Mucosa of gallbladder (tissue), 1 donor: Measurements from ENCODE around the gene NR2E3. TPM values are rescaled to one million over a fixed set of nuclear protein-coding genes. Genes with fewer than 3 reads are reported as not detected.
"Not testable (repeated sequence)": the region's sequence is repeated elsewhere in the genome, so short reads cannot be mapped to it uniquely, and the experiment has no call there.

Experiments used
- DNase-seq: peaks from one replicate; pipeline ENCODE4 v3.0.0-alpha.2; 2020; ENCODE audit warnings: low spot score
- total RNA-seq: library from RNA; stranded (reverse); gene quantifications from one replicate; pipeline ENCODE4 v1.2.1, GENCODE V29; 2021
- donor health status: DM: no; HTN: no; CAD: no.

The NR2E3 gene
- total RNA-seq, 1 donor from 2014 or later: 3.0 TPM

DNA sequence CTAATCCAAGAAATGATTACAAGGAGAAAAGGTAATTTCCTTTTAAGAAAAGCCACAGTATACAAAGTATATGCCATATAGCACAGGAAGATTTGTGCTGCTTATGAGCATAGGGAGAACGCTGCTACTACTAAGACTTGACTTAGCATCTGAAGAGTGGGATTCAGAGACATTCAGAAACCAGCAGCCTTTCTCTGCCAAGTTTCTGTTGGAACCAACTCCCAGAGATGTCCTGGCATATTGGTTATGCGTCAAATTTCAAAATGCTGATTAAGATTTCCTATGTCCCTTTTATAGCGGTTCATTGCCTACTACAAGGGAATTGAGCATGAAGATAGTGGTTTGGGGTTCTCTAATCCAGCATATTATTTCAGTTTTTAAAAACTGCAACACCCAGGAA lies 4.9 kb downstream of the NR2E3 start:
- DNase-seq: no peak

DNA sequence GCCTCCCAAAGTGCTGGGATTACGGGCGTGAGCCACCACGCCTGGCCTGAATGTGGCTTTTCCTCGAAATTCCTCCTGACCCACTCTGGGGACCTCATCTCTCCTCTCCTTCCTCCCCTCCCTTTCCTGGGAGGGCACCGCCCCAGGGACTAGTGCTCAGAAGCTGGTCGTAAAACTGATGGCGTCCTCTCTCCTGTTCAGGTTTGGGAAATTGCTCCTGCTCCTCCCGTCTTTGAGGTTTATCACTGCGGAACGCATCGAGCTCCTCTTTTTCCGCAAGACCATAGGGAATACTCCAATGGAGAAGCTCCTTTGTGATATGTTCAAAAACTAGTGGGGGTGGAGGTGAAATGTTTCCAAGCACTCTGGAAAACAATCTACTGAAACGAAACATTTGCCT lies 7.0 kb downstream of the NR2E3 start:
- DNase-seq: no peak

DNA sequence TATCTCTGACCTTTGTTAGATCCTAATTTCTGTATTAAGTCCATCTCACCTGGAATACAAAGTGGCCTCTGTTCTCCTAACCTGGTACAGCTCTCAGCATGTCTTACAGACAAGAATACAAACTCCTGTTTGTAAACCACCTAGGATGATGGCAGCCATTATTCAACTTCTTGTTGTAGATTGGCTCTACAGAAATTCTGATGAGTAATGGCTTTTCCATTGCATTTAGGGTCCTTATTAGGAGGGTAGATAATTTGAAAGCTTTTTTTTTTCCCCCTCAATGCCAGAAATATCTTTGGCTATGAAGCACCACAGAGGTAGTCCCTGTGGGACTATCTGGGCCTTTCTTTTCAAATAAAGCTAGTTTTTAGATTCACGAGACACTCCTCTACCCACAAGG lies 9.8 kb downstream of the NR2E3 start:
- no peak for DNase-seq

DNA sequence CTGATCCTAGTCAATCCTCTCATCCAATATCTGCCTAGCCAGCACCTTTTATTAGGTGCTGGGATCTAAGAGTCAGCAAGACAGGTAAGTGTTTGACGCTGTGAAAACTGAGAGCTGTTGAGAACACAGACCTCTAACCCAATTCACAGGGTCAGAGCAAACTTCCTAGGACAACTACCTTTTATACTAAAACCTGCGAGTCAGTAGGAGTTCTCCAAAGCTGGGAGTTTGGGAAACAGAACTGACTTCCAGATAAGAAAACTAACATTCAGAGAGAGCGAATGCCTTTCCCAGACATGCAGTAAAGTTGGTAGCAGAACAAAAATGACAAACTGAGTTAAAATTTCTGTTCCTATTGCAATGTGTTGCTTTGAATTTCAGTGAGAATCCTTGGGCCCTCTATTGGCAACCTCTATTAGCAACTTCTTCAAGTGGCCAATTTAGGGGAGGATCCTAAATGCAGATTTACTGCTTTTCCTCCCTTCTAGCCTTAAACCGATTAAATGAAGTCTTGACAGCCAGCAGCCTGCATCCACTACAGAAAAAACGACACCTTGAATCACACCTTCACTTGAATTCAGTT lies 11.3 kb downstream of the NR2E3 start:
- DNase-seq: no peak

DNA sequence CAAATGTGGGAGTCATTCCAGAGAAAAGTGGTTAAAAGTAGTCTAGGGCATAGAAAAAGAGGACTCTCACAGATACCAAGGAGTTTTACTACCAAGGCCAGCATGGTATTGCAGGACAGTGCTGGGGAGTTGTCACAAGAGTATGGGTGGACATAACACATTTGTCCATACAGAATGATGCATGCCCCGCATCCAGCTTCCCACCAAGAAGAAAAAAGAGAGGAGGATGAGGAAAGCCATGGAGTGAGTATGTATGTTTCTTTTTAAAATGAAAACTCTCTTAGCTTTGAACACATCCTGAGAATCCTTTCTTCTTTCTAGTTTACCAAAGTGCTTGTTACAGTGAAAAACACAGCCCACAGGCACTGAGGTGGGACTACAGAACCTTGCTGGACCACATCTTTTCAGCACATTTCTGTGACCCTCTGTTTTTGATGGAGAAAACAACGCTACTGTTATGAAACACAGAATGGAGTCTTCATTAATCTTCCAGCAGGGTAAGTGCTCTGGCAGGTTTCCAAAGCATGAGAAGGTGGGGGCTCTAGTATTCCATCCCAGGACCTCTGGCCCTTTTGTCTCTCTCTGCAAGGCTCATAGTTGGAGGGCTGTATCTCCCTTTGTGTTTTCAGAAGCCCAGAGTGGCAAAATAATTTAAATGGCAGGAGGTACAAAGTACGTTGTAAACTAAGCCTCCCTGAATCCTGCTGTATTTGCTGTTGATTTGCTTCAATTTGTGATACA lies 12.7 kb downstream of the NR2E3 start:
- no peak for DNase-seq

DNA sequence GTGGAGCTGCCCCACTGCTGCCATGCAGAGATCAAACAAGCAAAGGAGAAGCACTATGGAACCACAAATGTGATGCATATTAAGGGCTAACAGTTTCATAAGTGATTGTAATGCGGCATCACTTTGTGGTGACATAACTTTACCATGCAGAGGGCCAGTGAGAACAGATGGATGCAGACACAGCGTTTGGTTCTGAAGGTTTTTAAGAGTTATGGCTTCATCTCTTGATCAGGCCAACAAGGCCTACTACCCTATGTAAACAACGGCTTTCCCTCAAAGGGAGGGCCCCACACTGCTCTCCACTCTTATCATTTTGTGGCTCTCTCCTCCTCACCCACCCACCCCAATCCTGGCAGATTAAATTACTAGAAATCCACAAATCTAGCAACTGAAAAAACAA lies 13.4 kb downstream of the NR2E3 start:
- no peak for DNase-seq

DNA sequence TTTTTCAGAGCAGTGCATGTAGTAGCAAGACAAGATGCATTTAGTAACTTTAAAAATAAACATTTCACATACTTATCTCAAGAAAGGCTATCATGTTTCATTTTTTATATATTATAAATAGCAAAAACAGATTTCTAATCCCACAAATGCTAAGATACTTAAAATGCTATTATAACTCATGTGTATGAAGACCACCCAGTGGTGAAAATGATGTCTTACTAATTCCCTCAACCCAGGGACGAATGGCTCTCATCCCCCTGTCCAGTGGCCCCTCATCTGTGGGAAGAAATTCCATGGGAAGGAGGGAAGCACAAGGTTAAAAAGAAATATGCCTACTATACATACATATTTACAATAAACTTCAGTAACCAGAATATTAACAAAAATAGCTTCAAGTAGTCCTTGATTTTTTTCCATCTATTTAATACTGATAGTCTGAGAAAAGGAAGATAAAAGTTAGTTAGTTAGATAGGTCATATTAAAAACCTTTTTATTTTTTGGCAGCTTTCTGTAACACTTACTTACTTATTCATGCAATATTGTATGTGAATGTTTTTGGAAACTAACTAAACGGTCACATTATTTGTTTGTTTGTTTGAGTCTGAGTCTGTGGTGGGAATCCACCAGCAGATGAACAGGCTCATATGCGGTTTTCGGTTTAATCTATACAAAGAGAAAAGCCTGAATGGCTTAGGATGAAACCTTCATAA lies 14.8 kb downstream of the NR2E3 start:
- no peak for DNase-seq

DNA sequence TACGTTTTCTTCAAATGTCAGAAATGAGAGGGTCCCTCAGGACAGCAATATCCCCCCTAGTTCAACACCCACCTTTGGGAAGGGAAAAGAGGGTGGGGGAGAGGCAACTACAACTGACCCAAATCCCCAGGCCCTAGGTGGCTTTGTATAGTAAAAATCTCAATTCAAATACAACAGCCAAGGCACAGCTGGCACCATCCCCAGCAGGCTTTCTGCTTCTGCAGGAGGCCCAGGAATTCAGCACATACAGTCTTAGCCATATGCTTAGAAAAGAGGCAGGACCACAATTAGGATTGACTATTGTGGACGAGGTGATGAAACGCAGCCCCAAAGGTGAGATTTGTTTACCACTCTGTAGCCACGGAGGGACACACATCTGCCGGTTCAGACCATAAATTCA lies 15.8 kb downstream of the NR2E3 start:
- no peak for DNase-seq

DNA sequence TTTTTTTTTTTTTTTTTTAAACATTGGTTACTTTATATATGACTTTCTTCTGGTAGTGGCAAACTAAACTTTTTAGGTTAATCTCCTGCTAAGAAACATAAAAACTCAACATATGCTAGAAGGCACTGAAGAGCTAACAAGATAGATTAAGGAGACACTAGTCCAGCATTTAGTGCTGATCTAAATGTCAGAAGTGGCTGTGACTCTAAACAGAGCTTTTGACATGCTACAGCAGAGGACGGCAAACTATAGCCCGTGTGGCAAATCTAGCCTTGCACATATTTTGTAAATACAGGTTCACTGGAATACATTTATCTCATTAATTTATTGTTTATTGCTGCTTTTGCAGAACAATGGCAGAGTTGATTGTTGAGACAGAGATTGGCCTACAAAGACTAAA lies 20.6 kb downstream of the NR2E3 start:
- no peak for DNase-seq

DNA sequence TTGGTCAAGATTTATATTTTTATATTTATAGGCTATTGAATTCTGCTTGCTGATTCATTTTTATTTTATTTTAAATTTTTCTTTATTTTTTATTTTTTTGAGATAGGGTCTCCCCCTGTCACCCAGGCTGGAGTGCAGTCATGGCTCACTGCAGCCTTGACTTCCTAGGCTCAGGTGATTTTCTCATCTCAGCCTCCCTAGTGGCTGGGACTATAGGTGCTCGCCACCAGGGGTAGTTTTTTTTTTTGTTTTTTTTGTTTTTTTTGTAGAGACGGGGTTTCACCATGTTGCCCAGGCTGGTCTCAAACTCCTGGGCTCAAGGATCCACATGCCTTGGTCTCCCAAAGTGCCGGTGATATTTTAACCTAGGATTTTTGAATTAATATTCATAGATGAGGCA lies 31.2 kb downstream of the NR2E3 start:
- DNase-seq: no peak

DNA sequence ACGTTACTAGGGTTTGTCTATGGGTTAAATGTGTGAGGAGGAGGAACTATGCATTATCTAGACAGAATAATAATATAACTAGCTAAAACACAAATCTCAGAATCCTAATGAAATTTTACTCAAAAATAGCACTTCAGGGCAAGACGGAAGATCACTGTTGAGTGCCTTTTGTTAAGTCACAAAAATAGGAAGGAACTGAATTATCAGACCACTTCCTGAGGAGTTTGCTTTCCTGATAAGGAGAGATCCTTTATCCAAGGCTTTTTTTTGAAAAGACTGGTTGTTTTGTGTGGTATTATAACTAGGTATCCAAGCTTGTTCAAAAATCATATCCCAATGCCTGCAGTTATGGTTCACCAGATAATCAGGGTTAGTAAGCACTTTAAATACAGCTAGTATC lies 34.6 kb downstream of the NR2E3 start:
- no peak for DNase-seq

DNA sequence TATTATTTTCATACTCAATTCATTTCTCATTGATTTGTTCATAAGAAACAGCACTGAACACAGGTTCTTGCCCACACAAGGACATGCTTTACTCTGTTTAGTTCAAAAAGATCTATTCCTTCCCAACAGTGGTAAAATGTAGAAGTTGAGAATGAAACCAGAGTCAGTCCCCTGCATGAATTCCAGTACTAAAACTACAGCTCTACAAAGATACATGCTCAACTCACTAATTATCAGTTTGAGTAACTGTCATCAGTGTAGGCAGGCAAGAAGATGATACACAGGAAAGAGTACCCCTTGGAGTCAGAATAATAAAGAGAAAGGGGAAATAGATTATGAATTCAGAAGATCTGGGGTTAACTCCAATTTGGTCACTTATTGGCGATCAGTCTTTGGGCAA lies 43.2 kb downstream of the NR2E3 start:
- DNase-seq: no peak

DNA sequence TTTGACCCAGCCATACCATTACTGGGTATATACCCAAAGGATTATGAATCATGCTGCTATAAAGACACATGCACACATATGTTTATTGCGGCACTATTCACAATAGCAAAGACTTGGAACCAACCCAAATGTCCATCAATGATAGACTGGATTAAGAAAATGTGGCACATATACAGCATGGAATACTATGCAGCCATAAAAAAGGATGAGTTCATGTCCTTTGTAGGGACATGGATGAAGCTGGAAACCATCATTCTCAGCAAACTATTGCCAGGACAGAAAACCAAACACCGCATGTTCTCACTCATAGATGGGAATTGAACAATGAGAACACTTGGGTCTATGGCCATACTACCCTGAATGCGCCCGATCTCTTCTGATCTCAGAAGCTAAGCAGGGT lies 47.9 kb downstream of the NR2E3 start:
- DNase-seq: not testable (repeated sequence)
